HEK293 (cell line): Measurements from ENCODE around the gene LKAAEAR1.

Experiments used
- CTCF ChIP-seq: fragments of 450-650 bp; formaldehyde crosslinking; IDR thresholded peaks from 2 replicates; pipeline ENCODE4 v1.5.1; 2016; ENCODE audit warnings: missing biosample characterization, missing genetic modification characterization
- GLI4 ChIP-seq: fragments of 450-650 bp; formaldehyde crosslinking; IDR thresholded peaks from 2 replicates; pipeline ENCODE4 v1.5.1; 2016; ENCODE audit warnings: missing biosample characterization, missing genetic modification characterization
- PRDM1 ChIP-seq: fragments of 450-650 bp; formaldehyde crosslinking; IDR thresholded peaks from 2 replicates; pipeline ENCODE4; 2016; ENCODE audit warnings: missing biosample characterization, missing genetic modification characterization
- REST ChIP-seq: fragments of 450-650 bp; formaldehyde crosslinking; IDR thresholded peaks from 2 replicates; pipeline ENCODE4 v1.5.1; 2016; ENCODE audit warnings: missing biosample characterization, missing genetic modification characterization
- SP2 ChIP-seq: fragments of 450-650 bp; formaldehyde crosslinking; IDR thresholded peaks from 2 replicates; pipeline ENCODE4 v1.5.1; 2016; ENCODE audit warnings: missing biosample characterization, missing genetic modification characterization
- TSHZ1 ChIP-seq: fragments of 450-650 bp; formaldehyde crosslinking; IDR thresholded peaks from 2 replicates; pipeline ENCODE4 v1.5.1; 2016; ENCODE audit warnings: missing biosample characterization, missing genetic modification characterization, borderline replicate concordance
- WT1 ChIP-seq: fragments of 450-650 bp; formaldehyde crosslinking; IDR thresholded peaks from 2 replicates; pipeline ENCODE4 v1.5.1; 2016; ENCODE audit warnings: missing biosample characterization, missing genetic modification characterization
- ZNF121 ChIP-seq: fragments of 450-650 bp; formaldehyde crosslinking; IDR thresholded peaks from 2 replicates; pipeline ENCODE4 v1.5.1; 2016; ENCODE audit warnings: missing biosample characterization, missing genetic modification characterization
- ZNF140 ChIP-seq: fragments of 450-650 bp; formaldehyde crosslinking; IDR thresholded peaks from 2 replicates; pipeline ENCODE4 v1.5.1; 2016; ENCODE audit warnings: missing biosample characterization, missing genetic modification characterization
- ZNF148 ChIP-seq: fragments of 450-650 bp; formaldehyde crosslinking; IDR thresholded peaks from 2 replicates; pipeline ENCODE4 v1.5.0; 2017; ENCODE audit warnings: missing biosample characterization, missing genetic modification characterization, borderline replicate concordance
- ZNF2 ChIP-seq: fragments of 450-650 bp; formaldehyde crosslinking; IDR thresholded peaks from 2 replicates; pipeline ENCODE4 v1.5.1; 2016; ENCODE audit warnings: missing biosample characterization, missing genetic modification characterization
- ZNF473 ChIP-seq: fragments of 450-650 bp; formaldehyde crosslinking; IDR thresholded peaks from 2 replicates; pipeline ENCODE4 v1.5.1; 2017; ENCODE audit warnings: missing biosample characterization, missing genetic modification characterization
- ZNF677 ChIP-seq: fragments of 450-650 bp; IDR thresholded peaks from 2 replicates; pipeline ENCODE4 v1.5.0; 2018; ENCODE audit warnings: missing biosample characterization, mild to moderate bottlenecking, missing genetic modification characterization, moderate library complexity

GRCh38 chr20:64091340-64091739, 7.1 kb upstream of the LKAAEAR1 start:
- TF ChIP-seq GLI4 (no peak), ZNF473 (no peak), WT1 (tag by site-specific recombination) (no peak), PRDM1 (tag by site-specific recombination) (no peak), CTCF (tag by site-specific recombination) (no peak), ZNF677 (tag by site-specific recombination) (no peak), REST (tag by site-specific recombination) (no peak), TSHZ1 (tag by site-specific recombination) (no peak), SP2 (tag by site-specific recombination) (no peak), ZNF148 (tag by site-specific recombination) (no peak), ZNF2 (tag by site-specific recombination) (no peak), ZNF121 (tag by site-specific recombination) (no peak), ZNF140 (tag by site-specific recombination) (no peak)
